Osteoblast (primary cell): ENCODE data around the gene NRP2. TPM values are rescaled to one million over a fixed set of nuclear protein-coding genes. Genes with fewer than 3 reads are reported as not detected.

Experiments used
- DNase-seq: peaks from one replicate; pipeline ENCODE4 v3.0.0; 2011; ENCODE audit warnings: low spot score, mixed read lengths; ENCODE audit not compliant: insufficient read length; ENCODE audit errors: missing footprints
- H2AFZ ChIP-seq: 2 replicates; pipeline ENCODE4 v1.6.0; 2011; ENCODE audit warnings: mild to moderate bottlenecking, low read length
- H3K27ac ChIP-seq: 2 replicates; pipeline ENCODE4 v1.5.1; 2011; ENCODE audit warnings: mild to moderate bottlenecking, low read depth, low read length, moderate library complexity
- H3K27me3 ChIP-seq: 2 replicates; pipeline ENCODE4 v1.6.0; 2012; ENCODE audit warnings: mild to moderate bottlenecking, control low read depth, inconsistent platforms, low read length, moderate library complexity; ENCODE audit not compliant: insufficient read depth
- H3K36me3 ChIP-seq: 2 replicates; pipeline ENCODE4 v1.5.1; 2011; ENCODE audit warnings: mild to moderate bottlenecking, low read length, control low read depth, moderate library complexity; ENCODE audit not compliant: insufficient read depth
- H3K4me1 ChIP-seq: 2 replicates; pipeline ENCODE4 v1.5.1; 2011; ENCODE audit warnings: mild to moderate bottlenecking, low read length, control low read depth, moderate library complexity; ENCODE audit not compliant: insufficient read depth
- H3K4me2 ChIP-seq: 2 replicates; pipeline ENCODE4 v1.6.0; 2011; ENCODE audit warnings: mild to moderate bottlenecking, low read length; ENCODE audit not compliant: insufficient read depth
- H3K4me3 ChIP-seq: fragments of 200-600 bp; sonication (generic); 3 replicates; pipeline ENCODE4 v1.5.1; 2012; ENCODE audit warnings: mild to moderate bottlenecking, low read length, inconsistent platforms; ENCODE audit not compliant: insufficient read depth
- H3K79me2 ChIP-seq: 2 replicates; pipeline ENCODE4 v1.6.0; 2012; ENCODE audit warnings: mild to moderate bottlenecking, low read length, control low read depth, inconsistent platforms; ENCODE audit not compliant: insufficient read depth
- H3K9me3 ChIP-seq: 2 replicates; pipeline ENCODE4 v1.5.1; 2011; ENCODE audit warnings: low read depth, low read length, control low read depth
- H4K20me1 ChIP-seq: 2 replicates; pipeline ENCODE4 v1.6.0; 2012; ENCODE audit warnings: mild to moderate bottlenecking, low read length, control low read depth; ENCODE audit not compliant: insufficient read depth
- CTCF ChIP-seq: IDR thresholded peaks from 2 replicates; pipeline ENCODE4 v1.5.1; 2011; ENCODE audit warnings: mild to moderate bottlenecking, low read depth, low read length, moderate library complexity; ENCODE audit errors: extremely low read depth
- total RNA-seq: library from RNA; depleted of rRNA; stranded (reverse); fragments of >200 nt; gene quantifications from 2 replicates; pipeline ENCODE4 v1.2.3, GENCODE V29; 2012

The NRP2 gene
- total RNA-seq, 1 donor = 183 TPM

- Histone ChIP-seq H3K9me3 (no peaks in the 10 kb centered on the region), H3K27me3 (no peaks in the 10 kb centered on the region), H3K4me1 (peaks cover 44% of the 10 kb centered on the region), H3K79me2 (no peaks in the 10 kb centered on the region), H3K4me2 (no peak overlapping the region), H4K20me1 (no peaks in the 10 kb centered on the region), H3K4me3 (no peak overlapping the region), H3K36me3 (no peaks in the 10 kb centered on the region), H2AFZ (no peak overlapping the region), H3K27ac (no peak overlapping the region)
- TF ChIP-seq CTCF = no peak
- no peak for DNase-seq
These were observed 25.4 kb upstream of the NRP2 start for GRCh38 chr2:205656941-205657340.

- no peak overlapping the region for H3K27ac ChIP-seq
- no peak for TF ChIP-seq CTCF
- H3K9me3 ChIP-seq = no peaks in the 10 kb centered on the region
- H3K4me2 ChIP-seq = no peak overlapping the region
- H3K27me3 ChIP-seq = no peaks in the 10 kb centered on the region
- peaks cover 44% of the 10 kb centered on the region for H3K4me1 ChIP-seq
- H3K4me3 ChIP-seq = no peak overlapping the region
- H3K36me3 ChIP-seq = no peaks in the 10 kb centered on the region
- no peaks in the 10 kb centered on the region for H3K79me2 ChIP-seq
- DNase-seq = no peak
- H4K20me1 ChIP-seq = no peaks in the 10 kb centered on the region
- H2AFZ ChIP-seq = no peak overlapping the region
These were observed 24.7 kb upstream of the NRP2 start for GRCh38 chr2:205657579-205657978.

- peaks cover 44% of the 10 kb centered on the region for H3K4me1 ChIP-seq
- H3K9me3 ChIP-seq = no peaks in the 10 kb centered on the region
- no peak overlapping the region for H3K4me3 ChIP-seq
- H4K20me1 ChIP-seq = no peaks in the 10 kb centered on the region
- no peaks in the 10 kb centered on the region for H3K36me3 ChIP-seq
- no peaks in the 10 kb centered on the region for H3K27me3 ChIP-seq
- no peaks in the 10 kb centered on the region for H3K79me2 ChIP-seq
- DNase-seq = no peak
- H2AFZ ChIP-seq = no peak overlapping the region
- H3K4me2 ChIP-seq = no peak overlapping the region
- no peak overlapping the region for H3K27ac ChIP-seq
- no peak for TF ChIP-seq CTCF
These were observed 24.2 kb upstream of the NRP2 start for GRCh38 chr2:205658068-205658467.

GRCh38 chr2:205658572-205658971, 23.7 kb upstream of the NRP2 start:
- no peak overlapping the region for H3K27ac ChIP-seq
- DNase-seq = no peak

More at GRCh38 chr2:205658572-205658971, 23.7 kb upstream of the NRP2 start:
- Histone ChIP-seq H3K4me3 (no peak overlapping the region), H3K9me3 (no peaks in the 10 kb centered on the region), H2AFZ (no peak overlapping the region), H3K4me1 (peaks cover 44% of the 10 kb centered on the region), H3K79me2 (no peaks in the 10 kb centered on the region), H3K36me3 (no peaks in the 10 kb centered on the region), H3K27me3 (no peaks in the 10 kb centered on the region), H4K20me1 (no peaks in the 10 kb centered on the region), H3K4me2 (no peak overlapping the region)
- no peak for TF ChIP-seq CTCF
